Muscle of back (tissue), 11 donors: ENCODE data around the gene NTF3. TPM values are rescaled to one million over a fixed set of nuclear protein-coding genes. Genes with fewer than 3 reads are reported as not detected.
A peak's percentile ranks its signal among the peaks of the same experiment; 100 is the strongest.

Source experiments
- DNase-seq, 3 donors: peaks; one replicate each; pipeline versions ENCODE4 v3.0.0 to v3.0.0-alpha.2; 2013
- polyA plus RNA-seq, 10 donors: library from polyadenylated mRNA; unstranded; fragments of 120-200 nt; gene quantifications; one replicate each; pipeline ENCODE4 v1.2.1, GENCODE V29; 2013; ENCODE audit not compliant: insufficient read length in 10 of 10

The NTF3 gene
- polyA plus RNA-seq, 10 donors = 1.9 to 4.9 (median 2.7) TPM

DNA sequence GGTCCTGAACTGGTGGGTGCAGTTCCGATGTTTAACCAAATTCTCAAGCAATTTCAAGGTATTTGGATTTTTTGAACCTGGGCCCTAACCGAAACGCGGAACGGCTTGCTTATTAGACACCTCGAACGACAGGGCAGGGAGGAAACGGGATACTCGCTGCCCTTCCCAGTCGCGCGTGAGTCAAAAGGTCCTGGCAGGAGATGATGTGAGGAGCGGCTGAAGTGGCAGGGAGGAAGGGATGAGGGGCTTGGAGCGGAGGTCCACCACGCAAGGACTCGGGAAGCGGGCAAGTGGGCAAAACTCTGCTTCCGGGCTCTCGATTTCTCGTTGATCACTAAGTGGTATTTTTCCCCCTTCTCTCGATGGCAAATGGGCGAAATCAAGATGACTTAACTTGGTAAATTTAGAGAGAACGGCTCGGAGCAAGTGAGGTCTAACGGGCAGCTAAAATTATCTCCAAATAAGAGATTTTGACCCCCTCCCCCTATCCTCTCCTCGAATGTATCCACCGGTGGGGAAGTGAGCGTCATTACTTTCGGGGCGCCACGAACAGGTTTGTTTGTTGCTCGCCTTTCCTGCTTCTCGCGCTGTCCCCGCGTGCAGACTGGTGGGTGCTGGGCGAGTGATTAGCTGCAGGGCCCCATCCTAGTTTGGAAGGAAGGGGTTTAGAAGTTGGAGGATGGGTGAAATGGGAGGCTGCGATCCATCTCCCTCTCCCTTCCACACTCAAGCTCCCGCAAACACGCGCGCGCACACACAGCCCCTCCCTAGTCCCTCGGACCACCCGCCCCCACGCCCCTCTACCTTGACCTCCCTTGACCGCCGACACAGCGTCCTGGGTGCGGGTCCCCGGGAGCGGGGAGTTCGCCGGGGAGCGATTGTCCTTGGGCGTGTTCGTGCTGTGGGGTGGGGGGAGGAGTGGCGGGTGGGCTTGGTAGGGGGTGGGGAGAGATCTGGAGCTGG lies 986 bp upstream of the NTF3 start:
- DNase-seq = peak in 1 of 3 donors; percentile 46

- peak in 1 of 3 donors; percentile 64 for DNase-seq
These were observed 1.4 kb downstream of the NTF3 start for GRCh38 chr12:5433081-5433844.

- no peak for DNase-seq
These were observed 2.1 kb downstream of the NTF3 start for GRCh38 chr12:5433845-5434646.

GRCh38 chr12:5434647-5435560 lies 3.0 kb downstream of the NTF3 start:
- no peak for DNase-seq

DNA sequence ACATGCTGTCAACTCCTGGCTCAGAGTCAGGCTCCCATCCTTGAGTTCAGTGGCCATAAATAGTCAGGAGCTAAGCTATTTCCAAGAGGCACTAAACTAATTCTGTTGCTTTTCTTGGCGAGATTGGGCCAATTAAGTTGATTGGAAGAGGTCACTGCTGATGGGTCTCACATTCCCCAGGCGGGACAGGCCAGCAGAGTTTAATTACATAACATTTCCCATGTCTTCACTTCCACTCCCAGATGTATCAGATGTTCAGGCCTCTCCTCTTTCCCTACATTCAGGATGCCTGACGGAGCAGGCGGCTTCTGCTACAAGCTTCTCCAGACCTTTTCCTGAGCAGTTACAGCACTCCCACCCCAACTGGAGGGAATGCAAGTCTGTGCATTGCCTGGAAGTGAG lies 5.3 kb downstream of the NTF3 start:
- DNase-seq = peak in 1 of 3 donors; percentile 42

- peak in 1 of 3 donors; percentile 39 for DNase-seq
These were observed 5.7 kb downstream of the NTF3 start for GRCh38 chr12:5437589-5437988.

- DNase-seq = no peak
These were observed 6.8 kb downstream of the NTF3 start for GRCh38 chr12:5438671-5439200.

- DNase-seq = no peak
These were observed 7.5 kb downstream of the NTF3 start for GRCh38 chr12:5439371-5439771.

- no peak for DNase-seq
These were observed 7.9 kb downstream of the NTF3 start for GRCh38 chr12:5439788-5440300.

DNA sequence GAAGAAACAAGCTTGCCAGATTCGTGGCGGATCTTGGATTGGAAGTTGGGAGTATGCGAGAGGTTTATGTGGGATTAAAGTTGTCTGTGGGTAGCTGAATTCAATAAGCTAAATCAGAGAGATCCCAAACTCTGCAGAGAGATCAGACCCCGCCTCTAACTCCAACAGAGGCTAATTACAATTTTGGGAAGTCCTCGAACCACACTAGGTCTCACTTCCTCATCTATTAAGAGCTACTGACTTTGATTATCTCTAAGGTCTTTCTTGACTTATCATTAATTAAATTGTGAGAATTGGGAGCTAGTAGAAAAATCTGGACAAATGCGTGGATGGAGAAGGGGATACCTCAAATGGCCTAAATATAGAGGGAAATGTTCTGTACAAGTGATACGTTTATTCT lies 9.1 kb downstream of the NTF3 start:
- DNase-seq = no peak

DNA sequence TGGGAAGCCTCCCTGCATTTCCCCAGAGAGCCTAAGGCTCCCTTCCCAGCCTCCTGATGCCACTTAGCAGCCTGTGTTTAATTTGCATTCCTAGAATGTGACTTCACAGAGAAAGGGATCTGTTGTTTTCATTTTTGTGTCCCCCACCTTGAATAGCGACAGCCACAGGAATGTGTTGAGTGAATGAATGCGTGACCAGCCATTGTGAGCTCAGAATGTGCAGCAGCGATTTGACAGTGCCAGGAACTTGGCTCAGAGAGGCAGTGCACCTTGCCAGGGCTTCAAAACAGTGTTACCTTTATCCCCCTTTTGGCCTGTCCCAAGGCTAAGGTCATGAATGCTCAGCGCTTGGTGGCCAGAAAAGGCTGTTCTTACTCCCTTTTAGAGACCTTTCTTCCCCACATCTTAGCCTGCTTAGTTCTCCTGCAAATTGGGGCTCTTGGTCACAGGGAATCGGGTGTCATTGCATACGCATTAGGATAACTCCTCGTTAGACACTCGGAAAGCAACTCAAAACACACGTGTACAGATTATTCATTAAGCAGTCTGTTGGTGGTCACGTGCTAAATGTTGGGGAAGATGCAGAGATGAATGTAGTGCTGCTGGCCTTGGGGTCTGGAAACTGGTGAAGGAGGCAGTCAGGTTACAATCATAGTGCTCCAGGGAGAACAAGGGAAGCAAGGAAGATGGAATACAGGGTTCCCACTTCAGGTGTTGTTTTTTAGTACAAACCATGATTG lies 9.8 kb downstream of the NTF3 start:
- peak in 1 of 3 donors; percentile 77 for DNase-seq

- DNase-seq = peak; percentile 51 to 68 (median 53)
These were observed 10.5 kb downstream of the NTF3 start for GRCh38 chr12:5442251-5443006.

DNA sequence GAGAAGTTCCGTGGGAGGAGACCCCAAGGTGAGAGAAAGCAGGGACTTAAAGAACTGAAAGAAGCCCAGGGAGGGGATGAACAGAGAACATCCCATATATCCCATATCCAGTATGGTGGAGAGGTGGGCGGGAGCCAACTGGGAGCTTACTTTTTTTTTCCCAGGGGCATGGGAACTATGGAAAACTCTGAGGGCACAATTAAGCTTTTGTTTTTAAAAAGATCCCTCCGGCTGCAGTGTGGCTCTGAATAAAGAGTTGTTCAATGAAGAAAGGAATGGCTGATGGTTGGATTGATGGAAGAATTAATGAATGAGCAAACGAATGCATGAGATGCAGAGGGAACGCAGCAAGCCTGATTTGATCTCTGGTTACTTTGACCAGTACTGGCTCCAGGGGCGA lies 12.6 kb downstream of the NTF3 start:
- no peak for DNase-seq

GRCh38 chr12:5447320-5447719 lies 15.4 kb downstream of the NTF3 start:
- no peak for DNase-seq

DNA sequence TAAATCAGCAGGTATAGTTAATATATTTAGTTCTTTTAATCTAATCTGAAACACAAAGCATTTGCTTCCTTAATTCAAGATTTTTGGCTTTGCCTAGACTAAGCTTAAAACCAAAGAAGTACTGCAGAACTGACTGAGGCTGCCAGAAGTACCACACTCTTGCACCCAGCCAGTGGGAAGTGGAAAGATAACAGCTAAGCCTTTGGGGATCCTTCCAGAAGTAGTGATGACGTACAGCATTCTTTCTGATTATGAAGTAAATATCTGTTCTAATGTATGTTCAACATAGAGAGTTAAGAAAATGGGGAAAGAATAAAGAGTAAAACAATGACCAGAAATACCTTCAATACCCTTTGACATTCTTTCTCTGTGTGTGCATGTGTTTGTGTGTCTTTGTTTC lies 19.3 kb downstream of the NTF3 start:
- DNase-seq = no peak

- DNase-seq = no peak
These were observed 20.7 kb downstream of the NTF3 start for GRCh38 chr12:5452569-5452968.

DNA sequence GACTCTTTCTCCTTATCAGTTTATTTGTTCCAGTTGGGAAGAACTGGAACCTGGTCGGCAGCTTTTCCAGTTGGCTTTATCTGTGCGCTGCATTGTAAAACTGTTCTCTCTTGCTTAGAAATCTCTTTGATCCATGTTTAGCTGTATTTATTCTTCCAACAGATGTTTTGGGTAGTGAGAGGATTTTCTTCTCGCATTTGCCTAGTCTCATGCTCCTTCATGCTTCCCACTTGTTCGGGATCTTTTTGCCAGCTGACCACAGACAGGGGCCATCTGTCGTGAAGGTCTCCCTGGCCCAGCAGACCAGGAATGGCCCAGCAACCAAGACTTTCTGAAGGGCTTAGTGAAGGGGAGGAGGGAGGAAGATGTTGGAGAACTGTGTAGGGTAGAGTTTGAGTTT lies 21.6 kb downstream of the NTF3 start:
- no peak for DNase-seq

DNA sequence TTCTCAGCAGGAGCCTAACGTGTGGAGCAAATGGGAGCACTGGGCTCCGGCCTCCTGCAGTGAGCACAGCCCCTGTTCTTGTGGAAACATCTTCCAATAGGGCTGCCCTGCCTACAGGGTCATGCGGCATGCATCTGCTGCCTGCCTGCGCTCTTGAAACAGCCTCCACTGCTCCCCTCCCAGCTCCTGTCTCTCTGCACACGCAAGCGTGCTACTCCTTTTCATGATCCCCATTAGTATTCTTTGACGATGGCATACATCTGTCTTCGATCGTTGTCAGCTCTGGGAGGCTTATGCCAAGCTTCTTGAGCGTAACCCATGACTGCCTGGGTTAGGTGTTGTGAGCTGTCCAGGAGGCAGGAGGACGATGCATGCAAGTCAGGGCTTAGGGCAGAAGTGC lies 23.1 kb downstream of the NTF3 start:
- no peak for DNase-seq

GRCh38 chr12:5456030-5456429 lies 24.1 kb downstream of the NTF3 start:
- no peak for DNase-seq
